GM18511 (cell line): Measurements from ENCODE around the gene HOXA5.

Experiments used
- ATAC-seq: cut with Tn5 transposase; IDR thresholded peaks from one replicate; pipeline ENCODE4 v1.9.1; 2021; ENCODE audit warnings: mild to moderate bottlenecking, moderate library complexity; ENCODE audit not compliant: unreplicated experiment

Gene HOXA5

DNA sequence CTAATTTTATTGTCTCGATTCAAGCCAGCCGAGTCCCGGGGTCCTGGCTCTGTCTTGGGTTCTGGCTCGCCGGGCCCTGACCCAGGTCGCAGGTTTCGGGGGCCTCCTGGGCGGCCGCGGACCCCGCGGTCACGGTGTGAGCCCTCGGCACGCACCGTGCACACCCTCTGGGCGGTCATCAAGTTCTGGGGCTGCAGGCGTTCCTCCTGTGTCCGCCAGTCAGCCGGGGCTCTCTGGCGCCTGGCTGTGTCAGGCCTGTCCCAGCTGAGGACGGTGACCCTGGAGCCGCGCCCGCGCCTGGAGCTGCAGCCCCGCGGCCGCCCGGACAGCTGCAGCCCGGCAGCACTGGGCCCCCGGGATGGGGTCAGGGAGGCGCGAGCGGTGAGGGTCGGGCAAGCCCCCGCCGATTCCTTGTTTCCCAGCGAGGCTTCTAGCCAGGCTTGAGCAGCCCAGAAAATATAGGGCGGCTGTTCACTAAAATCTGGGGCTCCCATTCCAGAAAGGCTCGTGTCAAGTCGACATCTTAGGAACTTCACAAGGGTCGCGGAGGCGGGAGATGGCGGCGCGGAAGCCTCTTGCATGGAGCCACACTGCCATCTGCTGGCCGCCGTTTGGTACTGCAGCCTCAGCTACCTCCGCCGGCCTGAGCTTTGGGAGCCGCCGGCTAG, 17.2 kb upstream of the HOXA5 start:
- peak; percentile 73 for ATAC-seq

DNA sequence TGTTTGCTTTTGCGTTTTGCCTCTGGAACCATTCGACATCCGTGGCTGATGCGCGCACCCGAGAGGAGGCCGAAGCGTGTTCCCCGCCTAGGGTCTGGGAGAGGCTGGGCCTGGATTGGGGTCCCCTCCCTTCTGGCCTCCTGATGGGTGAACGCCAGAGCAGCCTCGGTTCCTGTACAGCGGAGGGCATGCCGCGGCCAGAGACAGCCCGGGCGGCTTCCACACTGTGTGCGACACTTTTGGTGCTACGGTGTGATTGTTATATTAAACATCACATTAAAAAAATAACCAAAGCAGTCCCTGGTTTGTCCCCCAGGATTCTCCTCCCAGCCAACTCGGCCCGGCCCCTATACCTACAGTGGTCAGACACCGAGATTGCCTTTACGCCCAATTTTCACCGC, 16.7 kb upstream of the HOXA5 start:
- ATAC-seq: peak; percentile 22

DNA sequence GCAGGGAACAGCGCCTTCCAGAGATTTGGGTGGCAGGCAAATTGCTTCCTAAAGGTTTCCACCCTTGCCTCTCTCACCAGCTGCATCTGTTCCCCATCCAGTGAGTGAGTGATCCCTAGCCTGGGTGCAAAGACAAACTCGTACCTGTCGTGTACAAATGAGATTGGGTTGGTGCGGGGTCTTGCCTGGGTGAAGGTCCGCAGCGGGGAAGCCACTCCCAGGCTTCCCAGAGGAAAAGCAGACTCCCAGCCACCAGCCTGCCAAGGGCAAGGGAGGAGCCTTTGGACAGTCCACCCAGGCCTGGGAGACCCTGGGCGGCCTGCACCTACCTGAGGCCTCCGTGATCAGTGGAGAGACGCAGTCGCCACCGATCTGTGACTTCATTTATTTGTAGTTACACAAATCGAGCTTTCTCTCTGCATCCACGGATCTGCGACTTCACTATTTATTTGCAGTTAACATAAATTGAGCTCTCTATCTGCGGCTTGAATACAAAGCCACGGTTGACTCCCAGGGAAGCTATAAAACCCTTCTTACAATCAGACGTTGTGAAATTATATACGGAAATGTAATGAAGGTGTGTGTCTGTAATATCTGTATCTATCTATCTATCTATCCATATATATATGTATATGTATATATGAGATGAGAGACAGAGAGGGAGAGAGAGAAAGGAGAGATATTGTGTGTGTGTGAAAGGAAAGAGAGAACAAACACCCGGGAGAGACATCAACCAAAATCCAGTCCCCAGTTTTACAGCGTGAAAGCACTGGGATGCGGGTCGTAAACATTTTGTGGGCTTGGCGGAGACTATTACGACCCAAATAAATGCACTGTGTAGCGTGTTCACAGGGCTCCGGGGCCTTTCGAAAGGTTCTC, 16.0 kb upstream of the HOXA5 start:
- no peak for ATAC-seq

DNA sequence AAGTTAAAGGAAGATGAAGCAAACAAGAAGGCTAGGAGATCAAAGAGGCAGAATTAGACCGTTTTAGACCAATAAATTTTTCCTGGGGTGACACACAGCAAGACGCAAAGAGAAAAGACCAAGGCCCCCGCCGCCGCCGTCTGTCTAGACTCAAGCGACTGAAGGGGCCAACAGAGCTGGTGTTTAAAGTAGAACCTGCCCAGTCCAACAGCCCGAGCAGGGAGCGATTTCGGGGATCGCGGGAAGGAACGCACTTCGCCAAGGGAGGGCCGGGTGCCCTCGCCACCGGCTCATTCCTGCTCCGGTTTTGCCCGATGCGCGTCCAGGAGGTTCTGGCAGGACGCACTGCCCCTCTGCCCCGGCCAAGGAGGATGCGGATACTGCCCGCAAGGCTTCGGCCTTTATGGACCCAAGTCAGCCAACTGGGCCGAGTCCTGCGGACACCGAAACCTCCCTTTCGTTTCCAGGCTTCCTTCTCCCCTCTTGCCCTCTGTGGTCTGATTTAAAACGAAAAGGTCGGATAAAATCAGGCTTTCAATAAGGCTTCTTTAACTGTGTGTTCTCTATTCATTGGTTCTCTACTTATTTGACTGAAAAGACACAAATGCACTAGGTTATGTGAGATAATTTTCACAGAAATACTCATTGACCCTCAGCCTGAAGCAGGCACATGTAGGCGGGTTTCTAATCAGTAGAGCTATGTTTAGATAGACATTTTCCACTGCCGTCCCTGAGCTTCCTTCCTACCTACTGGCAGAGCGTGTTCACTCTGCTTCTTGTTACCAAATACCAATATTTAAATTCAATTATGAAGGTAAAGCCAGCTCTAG, 15.2 kb upstream of the HOXA5 start:
- ATAC-seq: no peak

DNA sequence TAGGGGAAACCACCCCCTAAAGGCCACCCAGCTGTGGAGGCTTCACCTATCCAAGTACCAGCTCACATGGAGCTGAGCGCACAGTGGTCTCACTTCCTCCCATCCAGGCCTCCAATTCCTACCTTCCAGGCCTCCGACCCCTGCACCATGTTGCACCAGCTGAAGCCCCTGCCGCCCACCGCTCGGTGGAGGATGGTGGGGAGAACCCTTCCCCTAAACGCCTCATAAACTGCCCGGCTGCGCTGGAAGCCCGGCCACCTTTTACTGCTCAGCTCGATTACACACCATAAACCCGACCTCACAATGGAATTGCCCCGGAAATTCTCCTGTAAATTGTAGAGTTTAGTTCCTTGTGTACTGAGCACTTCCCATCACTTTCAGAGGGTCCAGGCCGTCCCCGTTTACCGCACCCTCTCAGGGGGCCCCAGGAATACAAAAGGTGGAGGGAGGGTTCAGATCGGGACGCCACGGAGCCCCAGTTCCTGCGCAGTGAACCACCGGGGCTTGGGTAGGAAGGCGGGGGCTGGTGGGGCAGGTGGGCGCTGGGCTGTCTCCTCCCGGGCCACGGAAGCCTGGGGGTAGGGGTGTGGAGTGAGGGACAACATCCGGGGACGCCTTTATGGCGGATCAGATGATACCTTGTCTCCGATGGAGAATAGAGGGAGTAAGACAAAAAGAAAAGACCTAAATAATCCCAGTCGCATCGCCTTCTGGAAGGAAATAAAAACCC, 14.4 kb upstream of the HOXA5 start:
- no peak for ATAC-seq

DNA sequence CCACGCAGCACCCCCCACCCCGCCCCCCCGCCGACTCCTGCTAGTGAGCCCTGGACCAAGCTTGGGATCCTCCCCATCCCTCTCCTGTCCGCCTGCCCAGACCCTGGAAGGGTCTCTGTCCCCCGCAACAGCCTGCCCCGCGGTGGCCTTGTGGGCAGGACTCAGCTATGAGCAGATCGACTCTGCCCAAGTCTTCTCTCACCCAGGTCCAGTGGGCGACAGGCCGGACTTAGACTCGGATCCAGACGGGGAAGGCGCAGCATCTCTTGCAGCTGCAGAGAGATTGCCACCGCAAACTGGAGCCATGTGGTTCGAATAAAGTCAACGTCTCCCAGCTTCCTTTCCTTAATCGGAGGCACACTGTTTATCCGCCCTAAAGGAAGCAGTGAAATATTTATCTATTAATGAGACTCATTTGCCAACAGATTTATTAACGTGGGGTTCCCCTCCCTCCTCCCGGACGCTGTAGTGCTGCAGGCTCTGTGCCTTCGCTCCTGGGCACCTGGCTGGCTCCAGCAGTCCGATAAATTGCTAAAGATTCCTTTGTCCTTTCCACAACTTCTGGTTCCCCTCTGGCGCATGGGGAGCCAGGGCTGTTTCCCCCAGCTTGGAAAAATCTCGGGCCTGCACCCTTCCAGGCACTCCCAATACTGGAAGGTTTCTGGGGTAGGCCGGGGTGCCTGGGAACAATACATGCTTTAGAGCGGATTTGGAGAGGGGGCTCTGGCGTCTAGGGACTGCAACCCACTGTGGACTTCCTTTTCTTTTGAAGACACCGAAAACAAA, 13.6 kb upstream of the HOXA5 start:
- ATAC-seq: no peak

DNA sequence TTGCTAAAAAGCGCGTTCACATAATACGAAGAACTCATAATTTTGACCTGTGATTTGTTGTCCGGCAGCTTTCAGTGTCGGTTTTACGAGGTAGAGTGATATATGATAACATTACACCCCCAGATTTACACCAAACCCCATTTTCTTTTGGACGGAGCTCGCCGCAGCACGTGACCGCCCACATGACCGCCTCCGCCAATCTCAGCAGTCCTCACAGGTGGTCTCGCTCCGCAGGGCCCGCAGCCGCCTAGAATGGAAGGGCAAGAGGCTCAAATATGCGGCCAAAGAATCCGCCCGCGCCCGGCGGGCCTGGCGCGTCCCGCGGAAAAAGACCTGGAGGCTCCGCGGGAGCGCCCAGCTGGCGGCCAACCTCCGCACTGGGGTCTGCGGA, 13.0 kb upstream of the HOXA5 start, which contains the start of gene HOXA7:
Gene HOXA7, minus strand, starts transcription at position 168 of the 391 bp plus-strand sequence. Its CDS starts 130 bp downstream, at position 38.
- ATAC-seq: no peak

DNA sequence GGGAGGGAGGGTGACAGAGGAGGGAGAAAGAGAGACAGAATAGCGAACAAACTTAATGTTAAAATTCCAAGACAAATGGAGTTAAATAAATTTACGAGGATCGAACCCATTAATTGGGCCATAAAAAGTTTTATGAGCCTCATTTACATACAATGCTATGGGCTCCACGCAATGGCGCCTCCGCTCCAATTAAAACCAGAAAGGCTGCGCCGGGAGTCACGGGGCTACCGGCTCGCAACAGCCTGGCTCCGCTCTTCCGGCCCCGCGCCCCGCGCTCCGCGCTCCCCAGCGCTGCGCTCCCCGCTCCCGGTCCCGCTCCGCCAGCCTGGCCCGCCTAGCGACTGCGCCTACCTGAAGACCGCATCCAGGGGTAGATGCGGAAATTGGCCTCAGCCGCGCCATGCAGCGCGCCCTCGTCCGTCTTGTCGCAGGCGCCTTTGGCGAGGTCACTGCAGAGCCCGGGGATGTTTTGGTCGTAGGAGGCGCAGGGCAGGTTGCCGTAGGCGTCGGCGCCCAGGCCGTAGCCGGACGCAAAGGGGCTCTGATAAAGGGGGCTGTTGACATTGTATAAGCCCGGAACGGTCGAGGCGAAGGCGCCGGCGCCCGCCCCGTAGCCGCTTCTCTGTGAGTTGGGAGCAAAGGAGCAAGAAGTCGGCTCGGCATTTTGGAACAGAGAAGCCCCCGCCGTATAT, 12.5 kb upstream of the HOXA5 start:
- ATAC-seq: no peak

DNA sequence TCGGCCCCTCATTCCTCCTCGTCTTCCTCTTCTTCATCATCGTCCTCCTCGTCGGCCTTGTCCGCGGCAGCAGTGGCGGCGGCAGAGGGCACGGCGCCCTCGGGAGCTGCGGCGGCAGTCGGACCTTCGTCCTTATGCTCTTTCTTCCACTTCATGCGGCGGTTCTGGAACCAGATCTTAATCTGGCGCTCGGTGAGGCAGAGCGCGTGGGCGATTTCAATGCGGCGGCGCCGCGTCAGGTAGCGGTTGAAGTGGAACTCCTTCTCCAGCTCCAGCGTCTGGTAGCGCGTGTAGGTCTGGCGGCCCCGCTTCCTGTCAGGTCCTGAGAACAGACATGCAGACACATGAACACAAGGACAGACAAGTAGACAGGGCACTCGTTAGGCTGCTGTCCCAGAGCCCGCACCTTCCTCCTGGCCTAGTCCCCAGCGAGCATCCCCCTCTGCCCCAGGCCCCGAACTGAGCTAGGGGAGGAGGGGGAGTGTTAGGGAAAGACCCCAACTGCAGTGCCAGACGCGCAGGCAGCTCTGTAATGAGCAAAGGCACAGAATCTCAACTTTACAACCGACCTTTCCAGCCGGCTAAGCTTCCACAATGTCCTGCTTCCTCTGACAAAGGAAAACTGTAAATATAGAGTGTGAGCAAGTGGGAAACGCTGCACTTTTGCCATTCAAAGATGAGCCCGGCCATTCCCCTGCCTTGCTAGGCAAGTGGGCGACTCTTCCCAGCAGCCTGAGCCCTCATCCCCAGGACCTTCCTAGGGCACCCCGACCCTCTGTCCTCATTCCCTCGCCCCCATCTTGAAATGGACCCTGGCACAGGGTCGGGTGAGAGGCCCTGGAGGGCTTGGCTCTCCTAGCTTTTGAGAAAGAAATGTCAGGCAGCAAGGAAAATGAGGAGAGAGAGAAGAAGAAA, 11.7 kb upstream of the HOXA5 start:
- ATAC-seq: no peak

DNA sequence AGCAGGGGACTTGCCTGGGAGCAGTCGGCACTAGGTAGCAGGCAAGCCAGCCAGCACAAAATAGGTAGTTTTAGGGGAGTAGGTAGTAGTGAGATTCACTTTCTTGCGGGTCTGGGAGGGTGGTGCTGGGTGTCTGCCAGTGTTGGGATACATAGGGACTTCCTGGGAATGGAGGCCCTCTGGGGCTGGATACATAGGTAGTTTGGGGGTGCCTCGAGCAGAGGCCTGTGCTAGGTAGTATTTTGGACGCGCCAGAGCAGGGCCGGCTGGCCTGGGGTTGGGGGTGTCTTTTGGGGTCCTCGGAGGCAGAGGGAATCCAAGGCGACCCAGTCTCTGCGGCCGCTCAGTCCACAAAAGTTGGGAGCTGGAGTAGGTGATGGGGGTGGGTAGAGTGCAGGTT, 10.9 kb upstream of the HOXA5 start:
- no peak for ATAC-seq

DNA sequence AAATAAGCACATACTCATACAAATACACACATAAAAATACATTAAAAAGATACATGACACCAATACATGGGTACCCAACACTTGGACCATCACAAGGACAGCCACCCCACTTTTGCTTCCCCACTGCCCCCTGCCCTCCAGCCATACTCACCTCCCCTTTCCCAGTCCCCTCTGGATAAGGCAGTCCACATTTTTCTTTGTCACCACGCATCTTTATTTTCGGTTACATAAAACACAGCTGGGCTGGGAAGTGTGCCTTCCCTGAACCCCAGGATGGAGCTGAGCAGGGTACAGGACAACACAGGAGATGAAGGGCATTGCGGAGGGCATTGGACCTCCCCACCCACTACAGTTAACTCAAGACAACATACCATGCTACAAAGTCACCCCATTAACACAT, 10.0 kb upstream of the HOXA5 start:
- ATAC-seq: no peak

DNA sequence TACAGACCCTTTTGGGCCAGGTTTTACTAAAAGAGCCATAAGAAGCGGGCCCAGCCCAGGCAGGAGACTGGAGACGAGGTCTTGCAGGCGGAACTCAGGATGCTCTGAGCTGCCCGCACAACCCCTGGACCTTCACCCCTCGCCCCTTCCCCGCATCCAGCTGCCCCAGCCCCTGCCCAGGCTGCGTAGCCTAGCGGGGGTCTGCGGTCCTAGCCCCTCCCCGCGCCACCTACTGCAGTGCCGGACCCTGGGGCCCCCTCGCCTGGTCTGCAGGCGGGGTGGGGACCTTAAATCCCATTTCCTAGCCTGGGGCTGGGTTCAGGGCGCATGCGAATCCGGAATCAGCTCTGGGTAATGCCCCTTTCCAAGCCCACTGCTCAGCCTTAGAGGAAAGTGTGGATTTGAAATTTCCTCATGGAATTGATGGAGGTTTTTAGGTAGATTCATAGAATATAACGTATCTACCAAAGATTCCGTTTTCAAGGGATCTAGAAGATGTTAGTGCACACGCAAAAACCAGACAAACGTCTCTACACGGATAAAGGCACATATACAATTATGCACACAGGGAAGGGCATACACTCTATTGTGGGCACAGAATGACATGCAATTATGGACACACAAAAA, 9.4 kb upstream of the HOXA5 start:
- ATAC-seq: no peak

DNA sequence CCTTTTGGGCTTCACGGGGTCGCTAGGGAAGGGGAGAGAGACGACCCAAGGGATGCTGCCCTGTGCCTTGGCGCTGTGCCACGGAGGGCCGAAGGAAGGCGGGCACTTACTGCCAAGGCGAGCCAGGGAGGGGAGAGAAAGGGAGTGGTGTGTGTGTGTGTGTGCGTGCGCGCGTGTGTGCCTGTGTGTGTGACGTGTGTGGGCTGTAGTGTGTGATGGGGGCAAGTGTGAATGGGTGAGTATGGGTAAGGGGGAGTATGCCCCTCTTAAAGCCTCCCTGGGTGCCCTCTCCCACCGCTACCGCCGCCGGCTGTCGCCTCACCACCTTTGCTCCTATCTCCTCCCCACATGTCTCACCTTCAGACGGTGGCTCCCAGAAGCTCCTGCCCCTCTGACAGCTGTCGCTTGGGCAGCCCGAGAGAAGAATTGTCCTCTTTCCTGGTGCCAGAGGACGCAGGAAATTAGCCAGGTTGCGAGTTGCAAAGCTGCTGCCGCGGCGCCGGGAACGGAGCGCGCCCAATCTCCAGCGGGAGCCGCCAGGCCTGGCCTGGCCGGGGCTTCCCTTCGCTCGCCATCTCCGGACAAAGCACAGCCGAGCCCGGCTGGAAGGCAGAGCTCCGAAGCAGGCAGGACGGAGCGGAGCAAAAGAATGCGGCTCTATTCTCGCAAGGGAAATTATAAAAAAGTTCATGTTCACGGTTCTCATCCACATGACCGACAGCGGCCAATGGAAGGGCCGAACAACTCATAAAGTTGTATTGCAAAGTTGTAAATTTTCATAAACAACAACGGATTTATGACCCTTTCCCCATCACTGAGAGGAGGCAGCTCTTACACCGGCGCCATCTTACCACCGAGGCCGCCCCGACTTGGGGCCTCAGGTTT, 8.7 kb upstream of the HOXA5 start, which contains the start of gene HOXA3:
Gene HOXA3, minus strand, starts transcription at position 653 of the 885 bp plus-strand sequence. CDS start 41,943 bp downstream, outside the sequence.
- ATAC-seq: no peak

DNA sequence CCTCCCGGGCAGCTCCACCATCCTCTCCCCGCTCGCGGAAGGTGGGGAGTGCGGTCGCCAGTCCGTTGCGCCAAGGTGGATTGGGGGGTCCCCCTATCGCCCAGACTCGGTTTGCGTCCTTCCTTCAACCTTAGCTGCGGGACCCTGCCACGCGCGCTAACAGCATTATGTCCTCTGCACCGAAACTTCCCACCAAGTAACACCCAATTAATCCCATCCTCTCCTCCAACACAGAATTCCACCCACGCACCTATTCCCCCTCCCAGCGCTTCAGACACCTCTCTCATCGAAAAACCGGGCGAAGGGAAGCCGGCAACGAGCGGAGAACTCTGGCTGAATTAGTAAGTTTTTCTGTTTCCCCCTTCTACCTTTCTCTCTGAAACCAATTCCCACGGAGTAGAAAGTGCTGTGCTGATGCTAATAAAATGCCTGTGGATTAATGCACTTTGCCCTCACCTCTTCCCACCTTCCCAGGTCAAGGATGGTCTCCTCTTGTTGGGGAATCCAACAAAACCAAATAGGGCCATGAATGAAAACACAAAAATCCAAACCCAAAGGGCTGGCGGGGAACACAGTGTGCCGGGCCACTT, 8.0 kb upstream of the HOXA5 start:
- ATAC-seq: no peak

DNA sequence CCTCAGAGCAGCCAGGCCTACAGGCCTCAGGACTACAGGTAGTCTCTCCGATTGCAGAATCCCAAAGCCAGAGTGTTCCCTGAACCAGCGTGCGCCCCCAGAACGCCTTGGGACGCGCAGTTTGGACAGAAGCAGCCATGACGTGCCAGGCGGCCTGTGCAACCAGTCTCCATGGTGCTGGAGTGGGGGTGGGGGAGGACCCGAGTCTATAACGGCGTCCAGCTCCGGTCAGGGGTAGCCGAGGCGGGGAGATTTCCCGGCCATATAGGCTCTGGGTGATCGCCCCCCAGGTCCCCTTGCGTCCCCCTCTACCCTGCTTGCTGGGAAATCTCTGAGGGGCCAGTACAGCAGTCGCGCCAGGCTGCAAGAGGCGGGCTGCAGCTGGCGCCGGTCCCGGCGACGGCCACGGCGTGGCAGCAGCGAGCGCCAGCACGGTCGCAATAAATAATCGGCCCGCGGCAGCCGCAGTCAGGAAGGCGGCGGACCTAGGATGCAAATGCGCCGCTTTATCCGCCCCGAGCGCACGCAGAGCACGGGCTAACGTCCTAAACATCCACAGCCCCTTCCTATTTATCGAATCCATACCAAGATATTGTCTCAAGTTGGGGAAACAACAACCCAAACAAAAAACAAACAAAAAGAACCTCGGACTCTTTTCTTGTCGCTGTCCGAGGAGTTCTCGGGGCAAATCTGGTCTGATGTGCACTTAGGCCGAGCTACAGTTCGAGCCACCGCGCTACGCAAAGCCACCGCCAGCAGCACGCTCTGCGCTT, 7.3 kb upstream of the HOXA5 start:
- ATAC-seq: peak; percentile 82
